Stimulated activated CD4-positive, alpha-beta T cell treated with anti-CD3 and anti-CD28 coated beads, Interleukin-2, amount 100 ng/mL, for 4 hours (primary cell): ENCODE results near the gene SCAI.
"Not testable (repeated sequence)": the region's sequence is repeated elsewhere in the genome, so short reads cannot be mapped to it uniquely, and the experiment has no call there.

Experiments used
- DNase-seq: peaks from one replicate; pipeline ENCODE4 v3.0.0-alpha.2; 2020; ENCODE audit warnings: low read depth

The SCAI gene

DNA sequence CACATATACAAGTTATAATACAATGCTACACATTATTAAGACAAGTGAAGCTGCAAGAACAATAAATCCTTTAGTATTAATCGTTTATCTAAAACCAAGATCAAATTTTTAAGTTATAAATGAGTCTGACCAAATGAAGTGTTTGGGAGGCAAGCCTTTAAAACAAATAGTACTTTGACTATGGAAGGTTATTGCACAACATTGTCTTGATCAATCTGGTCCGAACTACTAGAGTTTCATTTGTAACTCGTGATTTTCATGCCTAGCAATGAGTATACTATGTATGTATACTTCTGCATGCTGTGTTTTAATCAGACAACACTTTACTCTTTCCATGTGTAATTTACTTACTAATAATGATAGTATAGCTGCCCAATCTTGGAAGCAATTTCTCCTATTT is 115.3 kb downstream of the SCAI start:
- no peak for DNase-seq

DNA sequence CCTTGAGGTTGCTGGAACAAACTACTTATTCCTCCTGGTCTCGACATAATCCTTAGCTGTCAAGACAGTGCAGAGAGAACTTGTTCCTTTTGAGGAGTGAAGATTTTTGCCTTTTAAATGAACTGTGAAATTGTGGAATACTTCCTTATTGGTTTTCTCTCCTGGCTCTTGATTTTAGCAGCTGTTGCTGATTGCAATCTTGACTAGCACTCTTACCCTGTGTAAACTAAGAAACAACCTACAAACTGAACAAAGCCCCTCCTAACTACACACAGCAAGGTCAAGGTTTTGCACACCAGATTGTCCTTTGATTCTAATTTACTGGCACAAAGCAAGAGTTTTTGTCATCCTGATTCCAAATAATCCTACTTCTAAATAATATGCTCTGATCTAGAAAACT is 118.4 kb downstream of the SCAI start:
- no peak for DNase-seq

DNA sequence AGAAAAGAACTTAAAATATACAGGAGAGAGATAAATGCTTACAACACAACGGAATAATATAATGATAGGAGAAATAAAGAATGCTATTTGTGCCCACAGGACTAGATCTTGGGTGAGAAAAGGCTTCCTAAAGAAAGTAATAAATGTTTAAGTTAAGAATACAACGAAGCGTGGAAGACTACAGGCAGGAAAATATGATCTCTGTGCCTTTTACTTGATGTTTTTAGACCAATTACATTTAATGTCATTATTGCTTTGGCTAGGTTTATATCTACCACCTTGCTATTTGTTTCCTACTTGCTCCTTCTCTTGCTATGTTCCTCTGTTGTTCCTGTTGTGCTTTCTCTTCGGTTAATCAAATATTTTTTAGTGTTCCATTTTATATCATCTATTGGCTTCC is 122.3 kb downstream of the SCAI start:
- no peak for DNase-seq

DNA sequence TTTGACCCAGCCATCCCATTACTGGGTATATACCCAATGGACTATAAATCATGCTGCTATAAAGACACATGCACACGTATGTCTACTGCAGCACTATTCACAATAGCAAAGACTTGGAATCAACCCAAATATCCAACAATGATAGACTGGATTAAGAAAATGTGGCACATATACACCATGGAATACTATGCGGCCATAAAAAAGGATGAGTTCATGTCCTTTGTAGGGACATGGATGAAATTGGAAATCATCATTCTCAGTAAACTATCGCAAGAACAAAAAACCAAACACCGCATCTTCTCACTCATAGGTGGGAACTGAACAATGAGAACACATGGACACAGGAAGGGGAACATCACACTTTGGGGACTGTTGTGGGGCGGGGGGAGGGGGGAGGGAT is 127.7 kb downstream of the SCAI start:
- DNase-seq = not testable (repeated sequence)

DNA sequence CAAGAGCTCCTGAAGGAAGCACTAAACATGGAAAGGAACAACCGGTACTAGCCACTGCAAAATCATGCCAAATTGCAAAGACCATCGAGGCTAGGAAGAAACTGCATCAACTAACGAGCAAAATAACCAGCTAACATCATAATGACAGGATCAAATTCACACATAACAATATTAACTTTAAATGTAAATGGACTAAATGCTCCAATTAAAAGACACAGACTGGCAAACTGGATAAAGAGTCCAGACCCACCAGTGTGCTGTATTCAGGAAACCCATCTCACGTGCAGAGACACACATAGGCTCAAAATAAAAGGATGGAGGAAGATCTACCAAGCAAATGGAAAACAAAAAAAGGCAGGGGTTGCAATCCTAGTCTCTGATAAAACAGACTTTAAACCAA is 131.3 kb downstream of the SCAI start:
- DNase-seq = not testable (repeated sequence)

- no peak for DNase-seq
These were observed 134.7 kb downstream of the SCAI start for GRCh38 chr9:125008599-125008998.

GRCh38 chr9:125003332-125003731 is 140.0 kb downstream of the SCAI start:
- DNase-seq = no peak

DNA sequence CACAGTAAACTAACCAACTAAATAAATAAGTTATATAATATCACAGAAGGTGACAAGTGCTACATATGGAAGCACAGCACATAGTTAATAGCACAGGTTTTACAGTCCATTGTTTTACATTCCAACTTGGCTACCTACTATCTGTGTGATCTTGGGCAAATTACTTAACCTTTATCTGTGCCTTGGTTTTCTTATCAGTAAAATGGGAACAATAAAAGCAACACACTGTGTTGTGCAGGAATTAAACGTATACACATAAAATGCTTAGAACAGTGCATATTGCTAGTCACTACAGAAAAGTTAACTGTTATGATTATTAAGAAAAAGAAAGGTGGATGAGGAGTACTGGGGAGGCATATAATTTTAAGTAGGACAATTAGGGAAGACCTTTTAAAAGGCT is 159.6 kb downstream of the SCAI start:
- DNase-seq = no peak

DNA sequence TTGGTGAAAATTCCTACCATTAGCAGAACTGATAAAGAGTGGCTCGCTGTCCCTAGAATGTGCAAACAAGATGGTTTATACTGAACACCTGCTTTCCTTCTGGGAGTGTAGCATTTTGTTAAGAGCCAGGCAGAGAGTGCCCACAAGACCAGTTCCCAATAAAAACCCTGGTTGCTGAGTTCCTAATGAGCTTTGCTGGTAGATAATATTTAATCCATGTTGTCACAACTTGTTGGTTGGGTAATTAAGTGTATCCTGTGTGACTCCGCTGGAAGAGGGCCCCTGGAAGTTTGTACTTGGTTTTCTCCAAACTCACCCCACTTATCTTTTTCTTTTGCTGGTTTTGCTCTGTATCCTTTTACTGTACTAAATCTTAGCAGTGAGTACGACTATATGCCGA is 162.9 kb downstream of the SCAI start:
- DNase-seq = no peak

GRCh38 chr9:124975131-124975530 is 168.2 kb downstream of the SCAI start:
- DNase-seq = no peak

GRCh38 chr9:124973807-124974206 is 169.5 kb downstream of the SCAI start:
- no peak for DNase-seq

DNA sequence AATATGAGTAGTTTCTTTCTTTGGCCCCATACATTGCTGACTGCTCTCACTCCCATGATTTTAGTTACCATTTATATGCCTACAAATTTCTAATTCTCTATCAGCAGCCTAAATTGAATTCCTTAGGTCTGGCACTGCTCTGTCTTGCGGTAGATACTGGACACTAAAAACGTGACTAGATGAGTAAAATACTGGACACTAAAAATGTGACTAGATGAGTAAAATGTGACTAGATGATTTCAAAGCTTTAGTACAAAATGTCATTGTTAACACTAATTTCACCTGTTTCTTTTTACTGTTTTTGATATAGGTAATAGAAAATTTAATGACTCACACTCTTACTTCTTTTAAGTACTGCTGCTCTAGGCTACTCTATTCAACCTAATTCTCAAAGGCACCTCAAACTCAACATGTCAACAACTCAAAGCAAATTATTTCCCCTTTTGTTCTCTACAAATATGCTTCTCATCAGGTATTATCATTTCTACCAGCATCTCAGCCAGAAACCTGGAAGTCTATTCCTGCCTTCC is 171.0 kb downstream of the SCAI start:
- no peak for DNase-seq

GRCh38 chr9:124969401-124969800 is 173.9 kb downstream of the SCAI start:
- no peak for DNase-seq

DNA sequence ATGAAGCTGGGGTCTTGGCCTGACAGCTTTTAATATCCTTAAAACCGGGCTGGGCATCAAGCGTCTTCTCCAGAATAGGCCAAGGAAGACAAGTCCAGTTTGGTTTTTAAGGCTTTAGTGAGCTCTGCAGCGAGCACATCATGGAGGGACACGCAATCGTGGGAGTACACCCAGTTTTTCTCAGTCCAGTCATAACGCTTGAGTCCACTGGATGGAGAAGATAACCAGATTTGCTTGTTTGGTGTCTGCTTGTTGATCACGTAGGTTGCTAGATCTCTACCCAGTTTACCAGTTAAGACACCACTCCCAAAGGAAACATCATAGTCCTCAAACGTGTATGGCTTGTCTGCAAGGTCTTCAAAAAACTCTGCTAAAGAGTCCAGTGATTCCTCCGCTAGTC is 175.1 kb downstream of the SCAI start:
- no peak for DNase-seq

DNA sequence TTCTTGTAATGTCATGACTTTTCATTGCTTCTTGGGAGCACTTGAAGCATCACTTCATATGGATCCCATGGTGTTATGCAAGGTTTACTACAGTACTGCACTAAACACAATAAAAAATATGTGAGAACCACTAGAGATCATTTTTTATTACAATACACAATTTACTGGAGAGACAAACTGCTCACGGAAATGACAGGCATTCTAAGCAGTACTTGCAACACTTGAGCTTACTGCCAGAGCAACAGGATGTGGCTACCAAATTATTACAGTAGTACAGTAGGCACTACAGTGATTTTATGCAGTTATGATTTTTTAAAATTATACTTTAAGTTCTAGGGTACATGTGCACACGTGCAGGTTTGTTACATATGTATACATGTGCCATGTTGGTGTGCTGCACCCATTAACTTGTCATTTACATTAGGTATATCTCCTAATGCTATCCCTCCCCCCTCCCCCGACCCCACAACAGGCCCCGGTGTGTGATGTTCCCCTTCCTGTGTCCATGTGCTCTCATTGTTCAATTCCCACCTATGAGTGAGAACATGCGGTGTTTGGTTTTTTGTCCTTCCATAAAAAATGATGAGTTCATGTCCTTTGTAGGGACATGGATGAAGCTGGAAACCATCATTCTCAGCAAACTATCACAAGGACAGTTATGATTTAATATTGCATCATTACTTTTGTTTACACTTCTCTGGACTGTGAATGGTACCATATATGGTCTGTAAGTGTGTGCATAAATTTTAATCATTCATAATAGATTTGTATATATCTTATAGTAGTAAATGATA is 177.4 kb downstream of the SCAI start:
- not testable (repeated sequence) for DNase-seq

DNA sequence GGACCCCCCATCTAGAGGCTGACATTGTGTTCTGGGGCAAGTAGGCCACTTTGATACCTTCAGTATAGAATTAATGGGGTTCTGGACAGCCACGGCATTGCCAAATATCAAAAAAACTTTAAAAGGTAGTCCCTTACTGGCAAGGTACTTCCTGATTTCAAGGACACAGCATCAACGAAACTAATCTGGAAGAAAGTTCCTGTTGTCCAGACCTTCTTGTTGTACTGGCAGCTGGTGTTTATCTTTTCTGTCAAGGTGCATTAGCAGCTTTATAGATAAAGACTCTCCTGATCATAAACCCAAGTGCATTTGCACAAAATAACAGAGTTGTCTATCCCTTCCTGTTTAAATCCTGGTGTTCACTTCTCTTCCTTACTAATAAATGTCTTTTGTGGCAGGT is 178.7 kb downstream of the SCAI start:
- no peak for DNase-seq

GRCh38 chr9:124964056-124964455 is 179.3 kb downstream of the SCAI start:
- no peak for DNase-seq

DNA sequence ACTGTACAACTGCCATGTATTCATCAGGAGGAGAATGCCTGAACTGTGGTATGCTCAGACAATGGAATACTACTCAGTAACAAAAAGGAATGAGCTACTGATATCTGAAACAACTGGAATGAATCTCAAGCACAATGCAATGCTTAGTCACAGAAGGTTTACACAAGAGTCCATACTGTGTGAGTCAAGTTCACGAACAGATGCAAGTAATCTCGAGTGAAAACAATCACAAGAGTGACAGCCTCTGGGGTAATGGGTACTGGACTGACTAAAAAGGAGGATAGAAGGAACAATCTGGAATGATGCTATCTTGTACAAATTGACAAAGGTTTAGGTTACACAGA is 182.9 kb downstream of the SCAI start:
- no peak for DNase-seq

GRCh38 chr9:124959671-124960408 is 183.5 kb downstream of the SCAI start:
- not testable (repeated sequence) for DNase-seq

GRCh38 chr9:124954255-124954654 is 189.1 kb downstream of the SCAI start:
- DNase-seq = no peak

GRCh38 chr9:124950050-124950718 is 193.1 kb downstream of the SCAI start:
- DNase-seq = no peak

DNA sequence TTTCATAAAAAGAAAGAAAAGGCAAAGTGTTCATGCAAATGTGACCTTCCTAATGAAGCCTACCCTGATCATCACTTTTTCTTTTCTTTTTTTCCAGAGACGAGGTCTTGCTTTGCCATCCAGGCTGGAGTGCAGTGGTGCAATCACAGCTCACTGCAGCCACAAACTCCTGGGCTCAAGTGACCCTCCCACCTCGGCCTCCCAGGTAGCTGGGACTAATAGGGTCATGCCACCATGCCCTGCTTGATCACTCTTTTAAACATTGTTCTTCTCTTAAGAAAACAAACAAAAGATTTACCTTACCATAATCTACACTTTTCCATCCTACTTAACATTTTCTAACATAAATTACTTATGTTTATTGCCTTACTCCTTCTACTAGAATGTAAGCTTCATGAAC is 193.9 kb downstream of the SCAI start:
- DNase-seq = no peak
